Bronchial epithelial cell (primary cell): ENCODE data around the gene SARDH. TPM values are rescaled to one million over a fixed set of nuclear protein-coding genes. Genes with fewer than 3 reads are reported as not detected.
A peak's percentile ranks its signal among the peaks of the same experiment; 100 is the strongest.

Experiments used
- DNase-seq: peaks from one replicate; pipeline ENCODE4 v3.0.0-alpha.2; 2010; ENCODE audit warnings: low read depth
- FAIRE-seq: peaks from 2 replicates; lab custom pipeline; 2011; peaks lifted over from hg19 to GRCh38; lab: Jason Lieb, UNC
- H3K27me3 ChIP-seq: 2 replicates; pipeline ENCODE4 v1.5.1; 2011; ENCODE audit warnings: low read length; ENCODE audit not compliant: control insufficient read depth, insufficient read depth
- H3K36me3 ChIP-seq: 2 replicates; pipeline ENCODE4 v1.5.1; 2011; ENCODE audit warnings: low read length; ENCODE audit not compliant: control insufficient read depth, insufficient read depth
- H3K4me3 ChIP-seq: 2 replicates; pipeline ENCODE4 v1.5.1; 2011; ENCODE audit warnings: mild to moderate bottlenecking, low read depth, low read length, control low read depth
- total RNA-seq: library from RNA; depleted of rRNA; stranded (reverse); fragments of >200 nt; gene quantifications from 2 replicates; pipeline ENCODE4 v1.2.1, GENCODE V29; 2014
- TF ChIP-seq, protein P1 (sequence below): IDR thresholded peaks from 2 replicates; pipeline ENCODE4 v1.5.1; 2011; ENCODE audit warnings: mild to moderate bottlenecking, moderate library complexity, low read length, control low read depth, inconsistent platforms; ENCODE audit not compliant: insufficient read depth, severe bottlenecking

The SARDH gene
- total RNA-seq, 1 donor from 2014 or later: under 0.01 TPM

DNA sequence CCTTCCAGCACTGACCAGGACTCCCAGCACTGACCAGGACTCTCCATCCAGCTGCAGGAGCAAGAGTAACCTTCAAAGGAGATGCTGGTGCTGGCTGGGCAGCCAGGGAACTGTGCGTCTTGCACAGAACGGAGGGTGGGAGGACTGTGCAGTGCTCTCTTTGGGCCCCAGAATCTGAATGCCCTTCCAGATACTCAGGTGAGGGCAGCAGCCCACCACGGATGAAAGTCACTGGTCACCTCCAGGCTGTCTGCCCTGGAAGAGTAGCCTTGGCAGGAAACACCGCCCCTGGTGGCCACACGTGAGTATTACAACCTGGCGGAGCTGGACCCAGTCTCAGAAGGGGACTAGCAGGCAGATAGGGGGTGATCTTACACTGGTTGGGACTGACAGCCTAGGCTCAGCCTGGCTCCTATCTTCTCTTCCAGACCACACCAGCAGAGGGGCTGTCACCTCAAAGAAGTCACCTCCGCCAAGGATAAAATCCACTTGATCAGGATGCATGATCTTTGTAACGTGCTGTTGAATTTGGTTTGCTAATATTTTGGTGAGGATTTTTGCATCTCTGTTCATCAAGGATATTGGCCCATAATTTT is 4.8 kb upstream of the SARDH start:
- peak; percentile 66 for DNase-seq
- no peak for FAIRE-seq
- TF ChIP-seq, protein P1, sequence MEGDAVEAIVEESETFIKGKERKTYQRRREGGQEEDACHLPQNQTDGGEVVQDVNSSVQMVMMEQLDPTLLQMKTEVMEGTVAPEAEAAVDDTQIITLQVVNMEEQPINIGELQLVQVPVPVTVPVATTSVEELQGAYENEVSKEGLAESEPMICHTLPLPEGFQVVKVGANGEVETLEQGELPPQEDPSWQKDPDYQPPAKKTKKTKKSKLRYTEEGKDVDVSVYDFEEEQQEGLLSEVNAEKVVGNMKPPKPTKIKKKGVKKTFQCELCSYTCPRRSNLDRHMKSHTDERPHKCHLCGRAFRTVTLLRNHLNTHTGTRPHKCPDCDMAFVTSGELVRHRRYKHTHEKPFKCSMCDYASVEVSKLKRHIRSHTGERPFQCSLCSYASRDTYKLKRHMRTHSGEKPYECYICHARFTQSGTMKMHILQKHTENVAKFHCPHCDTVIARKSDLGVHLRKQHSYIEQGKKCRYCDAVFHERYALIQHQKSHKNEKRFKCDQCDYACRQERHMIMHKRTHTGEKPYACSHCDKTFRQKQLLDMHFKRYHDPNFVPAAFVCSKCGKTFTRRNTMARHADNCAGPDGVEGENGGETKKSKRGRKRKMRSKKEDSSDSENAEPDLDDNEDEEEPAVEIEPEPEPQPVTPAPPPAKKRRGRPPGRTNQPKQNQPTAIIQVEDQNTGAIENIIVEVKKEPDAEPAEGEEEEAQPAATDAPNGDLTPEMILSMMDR: peak; percentile 97

GRCh38 chr9:133742251-133742650 is 4.1 kb upstream of the SARDH start:
- Histone ChIP-seq H3K27me3 (peaks cover 2% of the 10 kb centered on the region), H3K36me3 (no peaks in the 10 kb centered on the region), H3K4me3 (no peak overlapping the region)
- FAIRE-seq (no peak), DNase-seq (no peak)
- TF ChIP-seq, protein P1: no peak

More for the DNA sequence above, 4.8 kb upstream of the SARDH start:
- no peak overlapping the region for H3K4me3 ChIP-seq
- H3K27me3 ChIP-seq: peaks cover 2% of the 10 kb centered on the region
- H3K36me3 ChIP-seq: no peaks in the 10 kb centered on the region

DNA sequence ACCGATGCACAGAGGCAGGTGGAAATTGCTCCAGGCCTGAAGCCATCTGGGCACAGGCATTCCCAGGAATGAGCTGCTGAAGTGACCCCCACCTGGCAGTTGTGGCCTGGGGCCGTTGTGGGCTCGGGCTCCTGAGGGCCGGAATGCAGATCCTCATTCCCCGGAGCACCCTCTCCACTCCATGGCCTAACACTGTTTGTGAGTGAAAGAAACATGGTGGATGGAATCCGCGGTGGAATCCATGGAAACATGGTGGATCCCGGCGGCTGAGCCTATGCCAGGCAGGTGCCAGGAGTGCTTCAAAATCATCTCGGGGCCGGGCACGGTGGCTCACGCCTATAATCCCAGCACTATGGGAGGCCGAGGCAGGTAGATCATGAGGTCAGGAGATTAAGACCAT is 3.6 kb upstream of the SARDH start:
- TF ChIP-seq, protein P1: no peak

GRCh38 chr9:133740911-133741310 is 2.8 kb upstream of the SARDH start:
- H3K27me3 ChIP-seq: peaks cover 2% of the 10 kb centered on the region
- no peaks in the 10 kb centered on the region for H3K36me3 ChIP-seq
- H3K4me3 ChIP-seq: no peak overlapping the region
- no peak for DNase-seq
- TF ChIP-seq, protein P1: no peak
- FAIRE-seq: no peak

More for the DNA sequence above, 3.6 kb upstream of the SARDH start:
- H3K27me3 ChIP-seq: peaks cover 2% of the 10 kb centered on the region
- FAIRE-seq: no peak
- no peaks in the 10 kb centered on the region for H3K36me3 ChIP-seq
- no peak overlapping the region for H3K4me3 ChIP-seq
- DNase-seq: no peak

DNA sequence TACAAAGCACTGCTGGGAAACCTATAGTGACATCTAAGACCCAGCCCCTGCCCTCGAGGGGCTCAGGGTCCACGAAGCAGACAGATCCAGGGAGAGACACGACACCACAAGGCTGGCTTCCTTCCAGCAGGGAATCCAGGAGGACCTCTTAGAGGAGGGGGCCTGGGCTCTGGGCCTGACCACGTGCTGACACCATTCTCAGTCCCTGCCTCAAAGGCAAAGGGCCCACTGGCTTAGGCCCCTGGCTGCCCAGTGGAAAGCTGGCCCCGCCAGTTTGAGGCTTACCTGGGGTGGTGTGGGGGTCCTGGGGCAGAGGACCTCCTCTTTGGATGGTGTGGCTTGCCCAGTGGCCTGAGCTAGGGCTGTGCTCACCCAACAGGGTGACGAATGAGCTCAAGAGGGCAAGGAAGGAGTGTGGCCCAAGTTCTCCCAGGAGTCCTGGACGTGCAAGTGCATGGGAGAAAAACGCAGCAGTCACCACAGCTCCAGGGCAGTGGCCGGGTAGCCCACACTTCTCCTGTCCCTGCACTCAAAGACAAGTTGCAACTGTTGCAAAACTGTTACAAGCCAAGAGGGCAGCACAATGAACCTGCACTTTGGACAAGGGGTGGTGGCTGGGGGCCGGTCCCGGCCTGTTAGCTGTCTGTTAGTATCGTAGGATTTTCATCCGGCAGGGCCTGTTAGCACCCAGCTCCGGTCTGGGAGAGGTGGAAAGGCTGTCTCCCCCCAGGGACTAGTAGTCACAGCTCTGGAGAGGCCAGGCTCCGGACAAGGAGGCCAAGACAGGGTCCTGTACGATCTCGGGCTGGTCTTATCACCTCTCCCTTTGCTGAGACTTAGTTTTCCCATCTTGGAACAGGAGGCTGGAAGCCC is 1.5 kb upstream of the SARDH start:
- Histone ChIP-seq H3K36me3 (no peaks in the 10 kb centered on the region), H3K27me3 (peaks cover 3% of the 10 kb centered on the region), H3K4me3 (no peak overlapping the region)
- TF ChIP-seq, protein P1: no peak
- FAIRE-seq (no peak), DNase-seq (no peak)
